ENCODE measurements around the gene KIR2DL3.
A peak's percentile ranks its signal among the peaks of the same experiment; 100 is the strongest.
"Not testable (repeated sequence)": the region's sequence is repeated elsewhere in the genome, so short reads cannot be mapped to it uniquely, and the experiment has no call there.

KIR2DL3 gene

GRCh38 chr19:54738306-54738705 is at the start of gene KIR2DL3:
Gene KIR2DL3 (plus strand): TSS chr19:54738513. CDS start chr19:54738546, 33 bp downstream.
- DNase-seq, ATAC-seq: not testable (repeated sequence)

GRCh38 chr19:54691582-54692297 is 46.6 kb upstream of the KIR2DL3 start:
- ATAC-seq = no peak
- no peak for DNase-seq

GRCh38 chr19:54692298-54692615 is 46.1 kb upstream of the KIR2DL3 start:
- DNase-seq = no peak
- no peak for ATAC-seq

- no peak for DNase-seq
- ATAC-seq = no peak
Measured at GRCh38 chr19:54694648-54695047, 43.7 kb upstream of the KIR2DL3 start.

GRCh38 chr19:54696117-54696548 is 42.2 kb upstream of the KIR2DL3 start:
- peak; percentile 28 for ATAC-seq

GRCh38 chr19:54696766-54697165 is 41.5 kb upstream of the KIR2DL3 start:
- DNase-seq (no peak), ATAC-seq (no peak)

More at GRCh38 chr19:54696117-54696548, 42.2 kb upstream of the KIR2DL3 start:
- DNase-seq = no peak

GRCh38 chr19:54697716-54698115 is 40.6 kb upstream of the KIR2DL3 start:
- ATAC-seq, DNase-seq: not testable (repeated sequence)

GRCh38 chr19:54704928-54705327 is 33.4 kb upstream of the KIR2DL3 start:
- ATAC-seq (no peak), DNase-seq (no peak)

- DNase-seq (no peak), ATAC-seq (no peak)
Measured at GRCh38 chr19:54707962-54708361, 30.4 kb upstream of the KIR2DL3 start.

- ATAC-seq = no peak
- DNase-seq = no peak
Measured at GRCh38 chr19:54708781-54709180, 29.5 kb upstream of the KIR2DL3 start.

GRCh38 chr19:54709212-54709948 is 28.9 kb upstream of the KIR2DL3 start:
- ATAC-seq (no peak), DNase-seq (no peak)

- ATAC-seq, DNase-seq: not testable (repeated sequence)
Measured at GRCh38 chr19:54709956-54710355, 28.4 kb upstream of the KIR2DL3 start.

- DNase-seq (no peak), ATAC-seq (no peak)
Measured at GRCh38 chr19:54724142-54724541, 14.2 kb upstream of the KIR2DL3 start, which contains the start of gene KIR3DL3. Gene KIR3DL3 (plus strand): TSS chr19:54724442. CDS start chr19:54724497, 55 bp downstream.

- no peak for ATAC-seq
- DNase-seq = no peak
Measured at GRCh38 chr19:54724644-54725043, 13.7 kb upstream of the KIR2DL3 start.

GRCh38 chr19:54725321-54725720 is 13.0 kb upstream of the KIR2DL3 start:
- DNase-seq (no peak), ATAC-seq (no peak)

- DNase-seq = no peak
Measured at GRCh38 chr19:54727562-54727961, 10.8 kb upstream of the KIR2DL3 start.

GRCh38 chr19:54728167-54728566 is 10.1 kb upstream of the KIR2DL3 start:
- ATAC-seq (no peak), DNase-seq (no peak)

More at GRCh38 chr19:54727562-54727961, 10.8 kb upstream of the KIR2DL3 start:
- ATAC-seq = no peak

GRCh38 chr19:54729416-54730188 is 8.7 kb upstream of the KIR2DL3 start:
- ATAC-seq = no peak
- no peak for DNase-seq

GRCh38 chr19:54731191-54731590 is 7.1 kb upstream of the KIR2DL3 start:
- no peak for ATAC-seq
- no peak for DNase-seq

GRCh38 chr19:54738715-54739114 is 402 bp downstream of the KIR2DL3 start:
- ATAC-seq (no peak), DNase-seq (no peak)

- peak; percentile 43 for ATAC-seq
- DNase-seq = no peak
Measured at GRCh38 chr19:54739587-54740497, 1.5 kb downstream of the KIR2DL3 start.

All from stimulated activated naive CD8-positive, alpha-beta T cell treated with anti-CD3 and anti-CD28 coated beads, Interleukin-15, Interleukin-2, amounts not matched to agents 100 U/mL and 50 U/mL, for 24 hours (primary cell).